K562 (cell line): ENCODE results near the gene PNMA8B. TPM values are rescaled to one million over a fixed set of nuclear protein-coding genes. Genes with fewer than 3 reads are reported as not detected.

ENCODE experiments used
- ATAC-seq: fragments of 200-7000 bp; cut with Tn5 transposase; 3 replicates; pipeline ENCODE4 v1.9.1; 2020; ENCODE audit warnings: moderate library complexity
- BruUV-seq: library from RNA; stranded (reverse); fragments of 400-500 nt; replicated peaks from 2 replicates; lab custom pipeline; 2021; lab: Mats Ljungman, UMichigan
- CTCF ChIA-PET: fragments of 300-600 bp; formaldehyde crosslinking; extraction: SDS; loops from one replicate; lab custom pipeline; 2021; ENCODE audit warnings: low intra/inter-chr PET ratio; lab: Yijun Ruan, JAX
- POLR2A ChIA-PET: fragments of 300-600, 350-650 bp; sonication (Branson Sonifier 250); formaldehyde crosslinking; extraction: SDS; loops from one replicate; lab custom pipeline; 2021; ENCODE audit warnings: antibody characterized with exemption, inconsistent platforms; lab: Yijun Ruan, JAX
- DNase-seq, 4 experiments: peaks; one replicate each; pipeline versions ENCODE4 v3.0.0 to v3.0.0-alpha.2; 2011 to 2018; ENCODE audit warnings: low spot score in 3 of 4, mixed read lengths in 3 of 4; ENCODE audit errors: extremely low read depth in 1 of 4
- FAIRE-seq: peaks from 2 replicates; lab custom pipeline; 2011; peaks lifted over from hg19 to GRCh38; lab: Jason Lieb, UNC
- H2AFZ ChIP-seq: 2 replicates; pipeline ENCODE4 v1.6.0; 2011; ENCODE audit warnings: low read depth, low read length, control low read depth, inconsistent platforms
- H3K27ac ChIP-seq: fragments of 200-600 bp; 3 replicates; pipeline ENCODE4 v1.8.0; 2011; ENCODE audit warnings: low read depth, mild to moderate bottlenecking, control low read depth, inconsistent platforms, low read length, moderate library complexity, mixed read lengths; ENCODE audit errors: extremely low read depth
- H3K27me3 ChIP-seq, 2 experiments: fragments of 300-600 bp in 1 of 2; 2 replicates in 1 of 2; 3 replicates in 1 of 2; pipeline versions ENCODE4 v1.6.0 to v1.8.0; 2011; ENCODE audit warnings: inconsistent platforms in 2 of 2, low read length in 2 of 2, mild to moderate bottlenecking in 1 of 2, mixed read lengths in 1 of 2, moderate library complexity in 1 of 2; ENCODE audit not compliant: control insufficient read depth in 2 of 2, insufficient read depth in 2 of 2
- H3K36me3 ChIP-seq: fragments of 300-600 bp; 3 replicates; pipeline ENCODE4 v1.8.0; 2011; ENCODE audit warnings: mild to moderate bottlenecking, low read length, inconsistent platforms; ENCODE audit not compliant: control insufficient read depth, insufficient read depth
- H3K4me1 ChIP-seq, 2 experiments: fragments of 200-600 bp in 1 of 2; replicated peaks in 1 of 2; 2 replicates in 1 of 2; 3 replicates in 1 of 2; pipeline versions ENCODE4 v1.5.1 to v1.8.0; 2011; ENCODE audit warnings: inconsistent platforms in 2 of 2, low read length in 2 of 2, mild to moderate bottlenecking in 1 of 2, mixed read lengths in 1 of 2, moderate library complexity in 1 of 2; ENCODE audit not compliant: control insufficient read depth in 2 of 2, insufficient read depth in 2 of 2
- H3K4me2 ChIP-seq: 2 replicates; pipeline ENCODE4 v1.6.1; 2011; ENCODE audit warnings: low read length, control low read depth, inconsistent platforms, mixed read lengths; ENCODE audit not compliant: insufficient read depth
- H3K4me3 ChIP-seq: fragments of 200-600 bp; sonication (generic), shearing (Covaris generic); 2 replicates; pipeline ENCODE4 v1.5.1; 2016; ENCODE audit warnings: control low read depth, inconsistent platforms
- H3K79me2 ChIP-seq: fragments of 200-600 bp; 3 replicates; pipeline ENCODE4 v1.8.0; 2011; ENCODE audit warnings: low read length, inconsistent platforms; ENCODE audit not compliant: control insufficient read depth, insufficient read depth
- H3K9ac ChIP-seq, 2 experiments: 2 replicates each; pipeline versions ENCODE4 v1.6.0 to v1.6.1; 2011; ENCODE audit warnings: low read depth in 2 of 2, low read length in 2 of 2, control low read depth in 1 of 2, inconsistent platforms in 1 of 2, mild to moderate bottlenecking in 1 of 2, mixed read lengths in 1 of 2; ENCODE audit not compliant: insufficient read depth in 1 of 2
- H3K9me1 ChIP-seq: one replicate; pipeline ENCODE4 v1.6.0; 2011; ENCODE audit warnings: inconsistent platforms, mild to moderate bottlenecking, low read length, moderate library complexity; ENCODE audit not compliant: control insufficient read depth, insufficient read depth
- H3K9me3 ChIP-seq: replicated peaks from 2 replicates; pipeline ENCODE4 v1.5.1; 2011; ENCODE audit warnings: low read depth, low read length, inconsistent platforms; ENCODE audit not compliant: control insufficient read depth, insufficient read depth
- H4K20me1 ChIP-seq: replicated peaks from 2 replicates; pipeline ENCODE4 v1.6.1; 2011; ENCODE audit warnings: low read length, inconsistent platforms, mixed read lengths; ENCODE audit not compliant: control insufficient read depth, insufficient read depth
- HDAC2 ChIP-seq: fragments of 450-650 bp; IDR thresholded peaks from 2 replicates; pipeline ENCODE4 v1.6.1; 2016; ENCODE audit warnings: mild to moderate bottlenecking
- HDGF ChIP-seq: fragments of 450-650 bp; IDR thresholded peaks from 2 replicates; pipeline ENCODE4 v1.6.1; 2016
- ZNF212 ChIP-seq: fragments of 450-650 bp; formaldehyde crosslinking; IDR thresholded peaks from 2 replicates; pipeline ENCODE4 v1.4.0; 2020; ENCODE audit warnings: mild to moderate bottlenecking
- ZNF232 ChIP-seq: sonication (generic); formaldehyde crosslinking; IDR thresholded peaks from 2 replicates; pipeline ENCODE4 v1.8.0; 2022; ENCODE audit warnings: mild to moderate bottlenecking, missing genetic modification reagents
- ZNF507 ChIP-seq: conservative IDR thresholded peaks from 2 replicates; pipeline ENCODE4 v1.6.1; 2017; ENCODE audit warnings: missing genetic modification characterization, missing compliant biosample characterization
- WGBS: fragments of 100-300 bp; shearing (Covaris generic); methylation state at CpG from one replicate; pipeline ENCODE4 v1.1.6; 2016; ENCODE audit warnings: low coverage, mixed read lengths; ENCODE audit not compliant: insufficient coverage; ENCODE audit errors: missing lambda C conversion rate; 5-methylcytosine and 5-hydroxymethylcytosine counted together
- in situ Hi-C: fragments of 300-500 bp; cut with MboI; formaldehyde crosslinking; loops from 4 replicates; pipeline ENCODE4 v1.15.0; 2018; ENCODE audit warnings: inconsistent platforms, mixed read lengths
- intact Hi-C: fragments of 100-400 bp; cut with micrococcal nuclease; formaldehyde crosslinking; loops from 2 replicates; pipeline ENCODE4 v1.14.2; 2022
- polyA plus RNA-seq, 8 experiments: library from polyadenylated mRNA; depleted of rRNA in 4 of 8; stranded (reverse) in 5 of 8; unstranded in 3 of 8; fragments of >200 nt; fragmentation: Nextera tagmentation in 2 of 8; fragmentation: Illumina TruSeq in 1 of 8; extraction: Ambion mirVana in 2 of 8; extraction: Trizol in 1 of 8; gene quantifications; 2 replicates each; pipeline versions ENCODE4 v1.2.1 to v1.2.3, GENCODE V29; 2011 to 2014; ENCODE audit warnings: inconsistent platforms in 1 of 8, missing spikeins in 1 of 8
- total RNA-seq, 7 experiments: library from RNA; depleted of rRNA in 6 of 7; stranded (reverse); fragments of >200 nt in 6 of 7; fragmentation: Illumina TruSeq in 2 of 7; extraction: Trizol in 2 of 7; gene quantifications; 2 replicates each; pipeline versions ENCODE4 v1.2.1 to v1.2.3, GENCODE V29; 2011 to 2021; ENCODE audit warnings: low replicate concordance in 1 of 7
- TF ChIP-seq, protein P1 (sequence below): IDR thresholded peaks from 3 replicates; pipeline ENCODE4 v1.6.1; 2011; ENCODE audit warnings: borderline replicate concordance, mild to moderate bottlenecking, moderate library complexity; ENCODE audit not compliant: insufficient read length; ENCODE audit errors: extremely low read depth
- TF ChIP-seq, protein P2 (sequence below): fragments of 250-450 bp; sonication (Bioruptor Pico); IDR thresholded peaks from 2 replicates; pipeline ENCODE4 v1.4.0; 2020; ENCODE audit warnings: mild to moderate bottlenecking

Gene PNMA8B
- total and polyA plus RNA-seq, 9 of the 15 experiments (the other 6 are each of a cell fraction or from before 2014, with no cell fraction given): not detected

DNA sequence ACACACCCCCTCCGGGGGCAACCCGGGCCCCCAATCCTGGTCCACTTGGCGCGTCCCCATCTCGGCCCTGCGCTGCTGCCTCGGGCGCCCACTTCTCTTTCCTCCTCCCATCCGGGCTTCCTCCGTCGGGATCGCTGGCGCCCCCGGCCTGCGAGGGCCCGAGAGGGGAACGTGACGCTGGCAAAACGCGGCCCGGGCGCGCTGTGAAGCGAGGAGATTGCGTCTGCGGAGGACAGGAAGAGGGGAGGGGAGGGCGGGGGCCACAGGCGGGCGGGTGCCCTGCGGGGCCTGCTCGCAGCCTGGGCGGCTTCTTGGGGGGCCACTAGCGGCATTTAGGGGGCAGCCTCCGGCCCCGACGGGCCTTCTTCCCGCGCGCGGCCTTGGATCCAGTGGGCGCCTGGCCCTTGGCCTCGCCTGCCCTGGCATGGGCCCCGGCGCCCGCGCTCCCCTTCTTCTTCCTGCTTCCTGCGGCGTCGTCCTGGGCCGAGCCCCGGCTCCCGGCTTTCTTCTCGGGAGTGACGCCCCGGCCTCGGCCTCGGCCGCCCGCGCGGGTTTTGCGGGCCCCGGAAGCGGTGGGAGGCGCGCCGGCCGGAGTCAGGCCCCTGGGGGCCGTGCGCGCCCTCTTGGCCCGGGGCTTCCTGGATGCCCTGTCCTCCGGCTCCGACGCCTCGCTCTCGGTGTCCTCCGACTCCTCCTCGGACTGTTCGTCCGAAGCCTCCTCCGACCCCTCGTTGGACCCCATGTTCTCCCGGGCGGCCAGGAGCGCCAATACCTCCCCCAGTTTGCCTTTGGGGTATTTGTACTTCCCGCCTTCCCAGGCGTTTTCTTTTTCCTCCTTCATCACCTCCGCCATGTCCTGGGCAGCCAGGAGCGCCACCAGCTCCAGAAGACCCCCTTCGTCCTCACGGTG lies 2.2 kb downstream of the PNMA8B start:
- intact Hi-C loops: no loop called here
- H3K79me2 ChIP-seq: no peaks in the 10 kb centered on the region
- BruUV-seq: no TSS peak
- WGBS: 22% methylated on average over 30 of the region's 92 CpGs
- no peak overlapping the region for H3K9ac ChIP-seq
- H3K36me3 ChIP-seq: no peaks in the 10 kb centered on the region
- CTCF ChIA-PET: interaction anchor here (0.6 to 0.7 kb wide), 2 partner anchors 95 to 430 kb away, joined by 3 to 4 read pairs; no protein-coding TSS in a partner anchor
- in situ Hi-C loops: no loop called here
- peaks cover 65 to 89% of the 10 kb centered on the region in 2 experiments for H3K27me3 ChIP-seq
- no peak for ATAC-seq
- no peak overlapping the region for H2AFZ ChIP-seq
- no peaks in the 10 kb centered on the region for H3K9me1 ChIP-seq
- no peak overlapping the region for H3K4me2 ChIP-seq
- no peak overlapping the region for H3K4me3 ChIP-seq
- H4K20me1 ChIP-seq: peaks cover 10% of the 10 kb centered on the region
- no peak for FAIRE-seq
- H3K4me1 ChIP-seq: peaks cover 0 to 41% of the 10 kb centered on the region in 2 experiments; a peak in 3 of 5 replicates
- no peak overlapping the region for H3K27ac ChIP-seq
- POLR2A ChIA-PET: no interaction called here
- peak in 2 of 4 experiments; percentile 24 to 28 for DNase-seq
- H3K9me3 ChIP-seq: no peaks in the 10 kb centered on the region; the same call in 1 of the 2 replicates
- TF ChIP-seq, protein P1, sequence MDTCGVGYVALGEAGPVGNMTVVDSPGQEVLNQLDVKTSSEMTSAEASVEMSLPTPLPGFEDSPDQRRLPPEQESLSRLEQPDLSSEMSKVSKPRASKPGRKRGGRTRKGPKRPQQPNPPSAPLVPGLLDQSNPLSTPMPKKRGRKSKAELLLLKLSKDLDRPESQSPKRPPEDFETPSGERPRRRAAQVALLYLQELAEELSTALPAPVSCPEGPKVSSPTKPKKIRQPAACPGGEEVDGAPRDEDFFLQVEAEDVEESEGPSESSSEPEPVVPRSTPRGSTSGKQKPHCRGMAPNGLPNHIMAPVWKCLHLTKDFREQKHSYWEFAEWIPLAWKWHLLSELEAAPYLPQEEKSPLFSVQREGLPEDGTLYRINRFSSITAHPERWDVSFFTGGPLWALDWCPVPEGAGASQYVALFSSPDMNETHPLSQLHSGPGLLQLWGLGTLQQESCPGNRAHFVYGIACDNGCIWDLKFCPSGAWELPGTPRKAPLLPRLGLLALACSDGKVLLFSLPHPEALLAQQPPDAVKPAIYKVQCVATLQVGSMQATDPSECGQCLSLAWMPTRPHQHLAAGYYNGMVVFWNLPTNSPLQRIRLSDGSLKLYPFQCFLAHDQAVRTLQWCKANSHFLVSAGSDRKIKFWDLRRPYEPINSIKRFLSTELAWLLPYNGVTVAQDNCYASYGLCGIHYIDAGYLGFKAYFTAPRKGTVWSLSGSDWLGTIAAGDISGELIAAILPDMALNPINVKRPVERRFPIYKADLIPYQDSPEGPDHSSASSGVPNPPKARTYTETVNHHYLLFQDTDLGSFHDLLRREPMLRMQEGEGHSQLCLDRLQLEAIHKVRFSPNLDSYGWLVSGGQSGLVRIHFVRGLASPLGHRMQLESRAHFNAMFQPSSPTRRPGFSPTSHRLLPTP: no peak
- TF ChIP-seq, protein P2, sequence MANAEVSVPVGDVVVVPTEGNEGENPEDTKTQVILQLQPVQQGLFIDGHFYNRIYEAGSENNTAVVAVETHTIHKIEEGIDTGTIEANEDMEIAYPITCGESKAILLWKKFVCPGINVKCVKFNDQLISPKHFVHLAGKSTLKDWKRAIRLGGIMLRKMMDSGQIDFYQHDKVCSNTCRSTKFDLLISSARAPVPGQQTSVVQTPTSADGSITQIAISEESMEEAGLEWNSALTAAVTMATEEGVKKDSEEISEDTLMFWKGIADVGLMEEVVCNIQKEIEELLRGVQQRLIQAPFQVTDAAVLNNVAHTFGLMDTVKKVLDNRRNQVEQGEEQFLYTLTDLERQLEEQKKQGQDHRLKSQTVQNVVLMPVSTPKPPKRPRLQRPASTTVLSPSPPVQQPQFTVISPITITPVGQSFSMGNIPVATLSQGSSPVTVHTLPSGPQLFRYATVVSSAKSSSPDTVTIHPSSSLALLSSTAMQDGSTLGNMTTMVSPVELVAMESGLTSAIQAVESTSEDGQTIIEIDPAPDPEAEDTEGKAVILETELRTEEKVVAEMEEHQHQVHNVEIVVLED (CRISPR knock-in tag): no peak
- TF ChIP-seq HDAC2 (no peak), ZNF507 (no peak), HDGF (no peak), ZNF212 (CRISPR knock-in tag) (no peak), ZNF232 (CRISPR knock-in tag) (no peak)
